RCC 7860 (cell line): ENCODE results near the gene SMPD3.

Source experiments
- DNase-seq: peaks from one replicate; pipeline ENCODE4 v3.0.0-alpha.2; 2015; ENCODE audit warnings: low spot score
- FAIRE-seq: peaks from 2 replicates; lab custom pipeline; 2012; peaks lifted over from hg19 to GRCh38; lab: Jason Lieb, UNC

The SMPD3 gene

GRCh38 chr16:68385371-68385770, 62.9 kb downstream of the SMPD3 start:
- DNase-seq: no peak
- no peak for FAIRE-seq

- no peak for DNase-seq
- FAIRE-seq: no peak
Observed at GRCh38 chr16:68384288-68385161, 63.8 kb downstream of the SMPD3 start.

- FAIRE-seq: no peak
- DNase-seq: no peak
Observed at GRCh38 chr16:68383858-68384257, 64.5 kb downstream of the SMPD3 start.

- FAIRE-seq: no peak
- DNase-seq: no peak
Observed at GRCh38 chr16:68382296-68382718, 66.0 kb downstream of the SMPD3 start.

GRCh38 chr16:68381363-68381724, 67.0 kb downstream of the SMPD3 start:
- DNase-seq: no peak

GRCh38 chr16:68380676-68381362, 67.5 kb downstream of the SMPD3 start:
- DNase-seq: no peak
- no peak for FAIRE-seq

More at GRCh38 chr16:68381363-68381724, 67.0 kb downstream of the SMPD3 start:
- FAIRE-seq: no peak

GRCh38 chr16:68380348-68380670, 68.0 kb downstream of the SMPD3 start:
- FAIRE-seq (no peak), DNase-seq (no peak)

- DNase-seq (no peak), FAIRE-seq (no peak)
Observed at GRCh38 chr16:68379472-68380347, 68.6 kb downstream of the SMPD3 start.

GRCh38 chr16:68378436-68379415, 69.6 kb downstream of the SMPD3 start:
- no peak for FAIRE-seq

GRCh38 chr16:68377667-68378393, 70.5 kb downstream of the SMPD3 start:
- DNase-seq: no peak

More at GRCh38 chr16:68378436-68379415, 69.6 kb downstream of the SMPD3 start:
- DNase-seq: no peak

GRCh38 chr16:68377221-68377620, 71.1 kb downstream of the SMPD3 start:
- DNase-seq (no peak), FAIRE-seq (no peak)

More at GRCh38 chr16:68377667-68378393, 70.5 kb downstream of the SMPD3 start:
- no peak for FAIRE-seq

GRCh38 chr16:68376590-68376989, 71.7 kb downstream of the SMPD3 start:
- FAIRE-seq (no peak), DNase-seq (no peak)

- DNase-seq (no peak), FAIRE-seq (no peak)
Observed at GRCh38 chr16:68375801-68376536, 72.3 kb downstream of the SMPD3 start.

GRCh38 chr16:68374961-68375660, 73.2 kb downstream of the SMPD3 start:
- FAIRE-seq (no peak), DNase-seq (no peak)

GRCh38 chr16:68374246-68374805, 74.0 kb downstream of the SMPD3 start:
- FAIRE-seq: no peak
- DNase-seq: no peak

GRCh38 chr16:68373528-68374245, 74.6 kb downstream of the SMPD3 start:
- FAIRE-seq: no peak
- DNase-seq: no peak

GRCh38 chr16:68372806-68373205, 75.5 kb downstream of the SMPD3 start:
- DNase-seq (no peak), FAIRE-seq (no peak)
